ENCODE measurements around the gene ERP29. TPM values are rescaled to one million over a fixed set of nuclear protein-coding genes. Genes with fewer than 3 reads are reported as not detected.
"Not testable (repeated sequence)": the region's sequence is repeated elsewhere in the genome, so short reads cannot be mapped to it uniquely, and the experiment has no call there.

Gene ERP29
- total RNA-seq, 1 donor from 2014 or later, result 114 TPM

GRCh38 chr12:111991535-111991934 lies 21.7 kb upstream of the ERP29 start:
- Mint-ChIP-seq H3K4me1 (ENCODE audit: low read depth) (no peaks in the 10 kb centered on the region), H3K27me3 (ENCODE audit: low read depth) (no peaks in the 10 kb centered on the region), H3K36me3 (ENCODE audit: low read depth) (peaks cover 8% of the 10 kb centered on the region), H3K27ac (ENCODE audit: unreplicated experiment) (no peak overlapping the region), H3K9me3 (ENCODE audit: low read depth) (no peaks in the 10 kb centered on the region), H3K4me3 (ENCODE audit: unreplicated experiment) (no peak overlapping the region)
- TF ChIP-seq CTCF (IDR thresholded peaks at IDR 0.05), result no peak
- DNase-seq (ENCODE audit: low spot score), result no peak

GRCh38 chr12:111991946-111992345 lies 21.3 kb upstream of the ERP29 start:
- Mint-ChIP-seq H3K36me3 (ENCODE audit: low read depth) (peaks cover 8% of the 10 kb centered on the region), H3K27me3 (ENCODE audit: low read depth) (no peaks in the 10 kb centered on the region), H3K4me3 (ENCODE audit: unreplicated experiment) (no peak overlapping the region), H3K4me1 (ENCODE audit: low read depth) (no peaks in the 10 kb centered on the region), H3K9me3 (ENCODE audit: low read depth) (no peaks in the 10 kb centered on the region), H3K27ac (ENCODE audit: unreplicated experiment) (no peak overlapping the region)
- no peak for TF ChIP-seq CTCF (IDR thresholded peaks at IDR 0.05)
- DNase-seq (ENCODE audit: low spot score), result no peak

- peaks cover 8% of the 10 kb centered on the region for H3K36me3 Mint-ChIP-seq (ENCODE audit: low read depth)
- no peak for DNase-seq (ENCODE audit: low spot score)
Measured at GRCh38 chr12:111992464-111992863, 20.8 kb upstream of the ERP29 start.

GRCh38 chr12:111993292-111994150 lies 19.7 kb upstream of the ERP29 start:
- H3K36me3 Mint-ChIP-seq (ENCODE audit: low read depth), result peaks cover 8% of the 10 kb centered on the region
- no peaks in the 10 kb centered on the region for H3K4me1 Mint-ChIP-seq (ENCODE audit: low read depth)
- no peaks in the 10 kb centered on the region for H3K9me3 Mint-ChIP-seq (ENCODE audit: low read depth)
- TF ChIP-seq CTCF (IDR thresholded peaks at IDR 0.05), result no peak
- H3K27me3 Mint-ChIP-seq (ENCODE audit: low read depth), result no peaks in the 10 kb centered on the region
- no peak overlapping the region for H3K27ac Mint-ChIP-seq (ENCODE audit: unreplicated experiment)
- H3K4me3 Mint-ChIP-seq (ENCODE audit: unreplicated experiment), result no peak overlapping the region
- DNase-seq (ENCODE audit: low spot score), result no peak

More at GRCh38 chr12:111992464-111992863, 20.8 kb upstream of the ERP29 start:
- no peak overlapping the region for H3K27ac Mint-ChIP-seq (ENCODE audit: unreplicated experiment)
- TF ChIP-seq CTCF (IDR thresholded peaks at IDR 0.05), result no peak
- H3K4me1 Mint-ChIP-seq (ENCODE audit: low read depth), result no peaks in the 10 kb centered on the region
- H3K27me3 Mint-ChIP-seq (ENCODE audit: low read depth), result no peaks in the 10 kb centered on the region
- H3K9me3 Mint-ChIP-seq (ENCODE audit: low read depth), result no peaks in the 10 kb centered on the region
- no peak overlapping the region for H3K4me3 Mint-ChIP-seq (ENCODE audit: unreplicated experiment)

- not testable (repeated sequence) for H3K27ac Mint-ChIP-seq (ENCODE audit: unreplicated experiment); H3K36me3 Mint-ChIP-seq (ENCODE audit: low read depth); H3K9me3 Mint-ChIP-seq (ENCODE audit: low read depth); H3K4me3 Mint-ChIP-seq (ENCODE audit: unreplicated experiment); H3K27me3 Mint-ChIP-seq (ENCODE audit: low read depth); DNase-seq (ENCODE audit: low spot score); H3K4me1 Mint-ChIP-seq (ENCODE audit: low read depth)
Measured at GRCh38 chr12:111994211-111995111, 18.8 kb upstream of the ERP29 start.
